ENCODE measurements around the gene MOGAT2. TPM values are rescaled to one million over a fixed set of nuclear protein-coding genes. Genes with fewer than 3 reads are reported as not detected.

Gene MOGAT2
- total RNA-seq, 4 donors from 2014 or later, result 0.57 TPM; not detected in 3

DNA sequence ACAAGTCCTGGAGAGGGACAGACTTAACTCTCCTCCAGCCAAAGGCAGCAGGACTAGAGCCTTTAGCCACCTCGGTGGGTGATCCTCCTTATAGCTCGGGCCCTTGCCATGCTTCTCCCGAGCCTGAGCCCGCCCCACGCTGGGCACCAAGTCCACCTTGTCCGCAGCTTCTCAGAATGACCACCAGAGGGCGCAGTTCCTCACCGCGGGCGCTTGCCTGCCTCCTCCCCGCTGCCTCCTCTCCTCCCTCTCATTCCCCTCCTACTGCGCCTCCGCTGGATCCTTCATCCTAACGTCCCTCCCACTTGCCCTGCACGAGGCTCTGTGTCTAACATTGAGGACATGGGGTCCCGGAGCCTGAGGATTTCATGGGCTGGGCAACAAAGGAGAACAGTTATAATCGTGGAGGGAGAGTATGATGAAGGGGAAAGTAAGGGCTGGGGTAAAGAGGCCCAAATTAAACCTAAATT is 11.3 kb upstream of the MOGAT2 start:
- TF ChIP-seq, protein P1, sequence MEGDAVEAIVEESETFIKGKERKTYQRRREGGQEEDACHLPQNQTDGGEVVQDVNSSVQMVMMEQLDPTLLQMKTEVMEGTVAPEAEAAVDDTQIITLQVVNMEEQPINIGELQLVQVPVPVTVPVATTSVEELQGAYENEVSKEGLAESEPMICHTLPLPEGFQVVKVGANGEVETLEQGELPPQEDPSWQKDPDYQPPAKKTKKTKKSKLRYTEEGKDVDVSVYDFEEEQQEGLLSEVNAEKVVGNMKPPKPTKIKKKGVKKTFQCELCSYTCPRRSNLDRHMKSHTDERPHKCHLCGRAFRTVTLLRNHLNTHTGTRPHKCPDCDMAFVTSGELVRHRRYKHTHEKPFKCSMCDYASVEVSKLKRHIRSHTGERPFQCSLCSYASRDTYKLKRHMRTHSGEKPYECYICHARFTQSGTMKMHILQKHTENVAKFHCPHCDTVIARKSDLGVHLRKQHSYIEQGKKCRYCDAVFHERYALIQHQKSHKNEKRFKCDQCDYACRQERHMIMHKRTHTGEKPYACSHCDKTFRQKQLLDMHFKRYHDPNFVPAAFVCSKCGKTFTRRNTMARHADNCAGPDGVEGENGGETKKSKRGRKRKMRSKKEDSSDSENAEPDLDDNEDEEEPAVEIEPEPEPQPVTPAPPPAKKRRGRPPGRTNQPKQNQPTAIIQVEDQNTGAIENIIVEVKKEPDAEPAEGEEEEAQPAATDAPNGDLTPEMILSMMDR (IDR thresholded peaks at IDR 0.05; ENCODE audit: low read depth), result no peak

DNA sequence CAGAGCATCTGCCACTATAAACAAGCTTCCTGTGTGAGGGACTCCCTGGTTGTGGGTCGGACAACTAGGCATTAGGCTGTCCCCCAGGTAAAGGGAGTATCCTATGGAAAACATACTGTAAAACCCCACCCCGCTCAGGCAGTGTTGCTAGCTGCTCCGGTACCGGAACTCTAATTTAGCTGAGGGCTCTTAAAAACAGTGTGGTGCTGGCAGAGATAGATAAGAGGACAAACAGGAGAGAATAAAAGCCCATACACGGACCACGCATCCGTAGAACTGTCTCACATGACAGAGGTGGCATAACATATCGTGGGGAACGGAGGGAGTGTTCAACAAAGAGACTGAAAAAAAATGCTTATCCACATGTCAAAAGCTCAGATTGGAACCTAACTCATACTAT is 3.4 kb upstream of the MOGAT2 start:
- TF ChIP-seq, protein P1 (IDR thresholded peaks at IDR 0.05; ENCODE audit: low read depth), result no peak

DNA sequence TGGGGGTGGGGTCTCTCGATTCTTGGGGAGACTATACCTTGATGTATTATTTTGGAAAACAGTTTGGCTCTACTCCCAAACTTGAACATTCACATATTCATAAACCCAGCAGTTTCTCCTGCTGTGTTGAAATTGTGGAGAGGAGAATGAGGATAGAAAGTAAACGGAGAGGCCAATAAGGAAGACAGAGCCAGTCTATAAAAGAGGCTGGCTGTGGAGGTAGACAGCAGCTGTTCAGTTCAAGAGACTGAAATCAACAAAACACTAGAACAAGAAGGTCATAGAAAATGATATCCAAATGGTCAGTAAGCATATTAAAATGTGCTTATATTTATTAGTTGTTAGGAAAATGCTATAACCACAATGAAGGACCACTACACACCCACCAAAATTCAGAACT is 1.9 kb upstream of the MOGAT2 start:
- TF ChIP-seq, protein P1 (IDR thresholded peaks at IDR 0.05; ENCODE audit: low read depth), result no peak

DNA sequence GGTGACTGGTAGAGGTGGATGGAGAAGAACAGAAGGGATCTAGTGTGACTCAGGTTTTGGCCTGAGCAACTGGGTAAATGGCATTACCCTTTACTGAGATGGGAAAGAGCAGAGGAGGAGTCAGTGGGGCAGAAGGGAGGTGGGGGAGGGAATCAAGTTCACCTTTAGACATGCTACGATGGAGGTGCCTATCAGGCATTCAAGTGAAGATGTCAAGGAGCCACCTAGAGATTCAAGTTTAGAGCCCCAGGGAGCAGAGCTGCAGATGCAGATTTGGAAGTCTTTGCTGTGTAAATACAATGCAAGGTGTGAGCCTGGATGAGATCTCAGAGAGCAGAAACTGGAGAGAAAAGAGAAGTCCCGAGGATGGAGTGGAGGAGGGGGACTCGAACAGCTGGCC is 979 bp upstream of the MOGAT2 start:
- TF ChIP-seq, protein P1 (IDR thresholded peaks at IDR 0.05; ENCODE audit: low read depth), result no peak

DNA sequence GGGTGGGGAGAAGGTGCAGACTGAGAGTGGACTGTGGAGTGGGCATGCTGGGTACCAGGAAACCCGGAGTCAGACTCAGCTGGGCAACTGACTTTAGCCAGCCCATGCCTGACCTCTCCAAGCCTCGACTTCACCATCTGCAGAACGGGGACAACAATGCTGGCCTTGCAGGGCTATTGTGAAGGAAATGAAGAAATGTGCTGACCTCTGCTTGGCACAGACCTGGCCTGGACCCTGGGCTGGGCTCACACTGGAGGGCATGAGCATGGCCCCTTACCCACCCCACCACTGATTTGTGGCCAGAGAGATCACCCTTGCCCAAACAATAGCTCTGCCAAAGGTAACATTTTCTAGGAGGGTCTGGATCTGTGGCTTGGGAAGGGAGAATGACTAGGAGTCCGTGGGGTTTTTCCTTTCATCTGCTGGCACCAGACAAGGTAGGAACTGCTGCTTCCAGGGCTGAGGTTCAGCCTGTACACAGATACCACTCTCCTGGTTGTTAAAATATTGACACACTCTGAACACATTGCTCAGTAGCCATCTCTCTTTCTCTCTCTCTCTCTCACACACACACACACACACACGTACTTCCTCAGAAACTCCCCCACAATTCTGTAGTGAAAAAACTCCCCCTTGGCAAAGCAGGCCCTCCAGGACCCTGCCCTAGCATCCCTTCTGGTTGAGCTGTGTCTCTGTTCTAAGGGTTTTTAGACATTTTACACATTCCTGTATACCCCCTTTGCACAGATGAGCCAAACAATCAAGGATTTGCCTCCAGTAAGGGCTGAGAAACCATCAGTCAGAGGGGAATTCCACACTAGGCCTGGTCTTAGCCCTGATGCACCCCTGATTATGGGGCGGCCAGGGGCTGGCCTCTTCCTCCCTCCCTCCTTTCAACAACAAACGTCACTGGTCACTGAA is 1.0 kb downstream of the MOGAT2 start:
- TF ChIP-seq, protein P1 (IDR thresholded peaks at IDR 0.05; ENCODE audit: low read depth), result no peak

DNA sequence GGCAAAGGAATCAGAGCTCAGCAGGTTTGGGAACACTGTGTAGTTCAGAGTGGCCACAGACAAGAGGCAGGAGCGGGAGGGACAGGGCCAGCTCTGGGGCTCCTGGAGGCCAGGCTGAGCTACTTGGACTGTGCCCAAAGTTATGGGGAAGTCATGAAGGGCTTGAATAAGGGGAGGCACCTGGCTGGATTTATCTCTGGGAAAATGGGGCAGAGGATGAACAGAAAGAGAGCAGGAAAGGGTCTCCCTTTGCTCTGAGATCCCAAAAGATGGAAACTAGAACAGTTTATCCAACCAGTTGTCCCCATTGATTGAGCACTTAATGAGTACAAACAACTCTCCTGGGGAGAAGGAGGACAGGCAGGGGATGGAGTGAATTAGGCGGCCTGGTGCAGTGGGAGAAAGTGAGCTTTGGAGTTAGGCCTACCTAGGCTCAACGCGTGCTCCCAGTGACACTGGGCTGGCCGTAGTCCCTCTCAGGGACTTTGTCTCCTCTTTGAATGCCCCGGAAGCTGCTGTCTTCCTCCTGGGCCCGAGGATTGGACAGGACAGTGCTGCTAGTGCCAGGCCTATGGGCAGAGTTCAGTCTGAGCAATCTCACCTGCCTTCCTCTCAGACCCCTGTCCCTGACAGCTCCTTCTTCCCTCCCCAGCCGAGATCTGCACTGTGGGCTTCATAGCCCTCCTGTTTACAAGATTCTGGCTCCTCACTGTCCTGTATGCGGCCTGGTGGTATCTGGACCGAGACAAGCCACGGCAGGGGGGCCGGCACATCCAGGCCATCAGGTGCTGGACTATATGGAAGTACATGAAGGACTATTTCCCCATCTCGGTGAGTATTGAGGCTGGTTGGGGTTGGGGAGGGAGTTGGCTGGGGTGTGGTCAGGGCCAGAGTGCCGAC is 2.0 kb downstream of the MOGAT2 start:
- TF ChIP-seq, protein P1 (IDR thresholded peaks at IDR 0.05; ENCODE audit: low read depth), result no peak

DNA sequence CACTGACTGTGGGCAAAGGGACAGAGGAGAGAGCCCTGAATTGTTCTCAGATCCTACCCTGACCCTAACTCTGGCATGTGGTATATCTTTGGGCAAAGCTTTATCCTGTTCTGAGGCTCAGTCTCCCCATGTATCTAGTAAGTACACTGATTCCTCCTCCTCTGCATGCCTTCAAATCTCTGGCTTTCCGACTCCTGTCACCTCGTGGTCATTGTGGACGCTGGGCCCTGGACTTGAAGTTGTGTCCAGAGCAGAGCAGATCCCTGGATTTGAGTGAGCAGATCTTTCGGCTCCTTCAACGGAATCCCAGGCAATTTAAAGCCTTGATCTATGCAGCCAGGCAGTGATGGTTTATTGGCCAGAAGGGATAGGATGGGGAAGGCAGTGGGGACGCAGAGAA is 3.0 kb downstream of the MOGAT2 start:
- TF ChIP-seq, protein P1 (IDR thresholded peaks at IDR 0.05; ENCODE audit: low read depth), result no peak
